Heart left ventricle (tissue), 13 donors: Measurements from ENCODE around the gene TLE5.

Experiments
- CTCF ChIP-seq, 12 donors: fragments of 200-600 bp; sonication (generic) in 4 of 12; IDR thresholded peaks; one replicate each; pipeline versions ENCODE4 v1.5.0 to v1.8.0; 2018 to 2022; ENCODE audit warnings: antibody characterized with exemption in 12 of 12, mild to moderate bottlenecking in 5 of 12
- POLR2A ChIP-seq, 2 donors: fragments of 450-650 bp; IDR thresholded peaks; one replicate each; pipeline ENCODE4 v1.6.1; 2017; ENCODE audit warnings: antibody characterized with exemption in 2 of 2, mild to moderate bottlenecking in 2 of 2, moderate library complexity in 2 of 2
- donor health status: ischemic (EF 13 %, LVEDD 7.1; RV severe dilation, severe dysfunction).
- donor health status: DM: no; HTN: yes; CAD: no.
- donor health status: DM: no; HTN: no; CAD: no.
- donor health status: ischemic (EF 25% LVEDD 6.9; RV normal size, moderate dysfunction).
- donor health status: ischemic (EF 25% LVEDD 5.7; RV mildly dilated, moderate dysfunction).
- donor health status: ischemic (EF 35%, LVEDD 5.7; RV mildly dilated, moderate dysfunction).
- donor health status: nonischemic (EF 11% LVEDD 7.7; RV severe dilation, severe dysfunction).
- donor health status: DM: yes; HTN: yes; CAD: no.
- donor health status: PGD.
- donor health status: ischemic (EF 29% LVEDD 5.4; RV normal size, mild dysfunction).
- donor health status: nonischemic (EF 23%, LVEDD 6.1; RV moderate dilation, normal function).

GRCh38 chr19:3014135-3014534 lies 48.2 kb downstream of the TLE5 start:
- TF ChIP-seq CTCF (IDR thresholded peaks at IDR 0.05) (no peak), POLR2A (IDR thresholded peaks at IDR 0.05) (no peak)
